ENCODE data around the gene RRP8.

The RRP8 gene

DNA sequence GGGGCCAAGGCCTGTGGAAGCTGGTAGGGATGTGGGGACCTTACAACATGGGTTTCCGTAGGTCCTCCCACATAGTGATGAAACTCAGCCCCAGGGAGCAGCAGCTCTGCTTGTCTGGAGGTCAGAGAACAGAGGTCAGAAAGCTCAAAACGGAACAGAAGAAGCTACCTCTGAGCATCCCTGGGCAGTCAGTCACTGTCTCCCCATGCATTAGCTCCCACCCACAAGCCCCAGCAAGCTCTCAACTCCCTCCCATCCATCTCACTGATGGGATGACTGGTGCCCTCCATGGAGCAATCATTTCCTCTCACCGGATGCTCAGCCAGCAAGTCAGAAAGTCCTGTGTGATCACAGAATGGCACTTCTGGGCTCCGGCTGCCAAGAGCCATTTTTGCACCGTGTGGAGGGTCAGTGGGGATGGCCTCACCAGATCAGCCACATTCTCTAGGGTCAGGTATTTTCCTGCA is 13.9 kb upstream of the RRP8 start:
- no peak overlapping the region for H3K18ac ChIP-seq (ENCODE audit: low read length)
- H3K4me2 ChIP-seq (ENCODE audit: insufficient read depth, low read length, poor library complexity, severe bottlenecking): no peak overlapping the region
- peaks cover 3 to 24% of the 10 kb centered on the region in 2 donors for H3K36me3 ChIP-seq (replicated peaks in 1 of 2; ENCODE audit: control insufficient read depth in 2 of 2, insufficient read depth in 2 of 2, low read length in 2 of 2)
- H3K27ac ChIP-seq (replicated peaks; ENCODE audit: low read length): no peak overlapping the region
- H3K4me1 ChIP-seq (ENCODE audit: control insufficient read depth in 2 of 2, insufficient read depth in 1 of 2, low read depth in 1 of 2, low read length in 2 of 2): peaks cover 4 to 15% of the 10 kb centered on the region in 2 donors
- H3K23ac ChIP-seq (ENCODE audit: low read depth, low read length, poor library complexity): no peak overlapping the region
- H2BK12ac ChIP-seq (ENCODE audit: low read length): no peak overlapping the region
- H2BK120ac ChIP-seq (ENCODE audit: low read depth, low read length): no peak overlapping the region
- no peak overlapping the region for H3K4ac ChIP-seq (ENCODE audit: low read length)
- H4K91ac ChIP-seq (ENCODE audit: low read depth, low read length, poor library complexity): no peak overlapping the region
- H2AFZ ChIP-seq (ENCODE audit: low read length): no peak overlapping the region
- no peaks in the 10 kb centered on the region for H3K9me3 ChIP-seq (replicated peaks in 1 of 2; ENCODE audit: control insufficient read depth in 2 of 2, insufficient read depth in 1 of 2, low read depth in 1 of 2, low read length in 2 of 2)
- no peak for DNase-seq (ENCODE audit: low spot score)
- no peak overlapping the region for H4K8ac ChIP-seq (ENCODE audit: low read depth, low read length)
- H3K79me1 ChIP-seq (ENCODE audit: low read depth, low read length): peaks cover 3% of the 10 kb centered on the region
- no peak overlapping the region for H3K14ac ChIP-seq (ENCODE audit: low read length)
- no peaks in the 10 kb centered on the region for H3K27me3 ChIP-seq (ENCODE audit: control insufficient read depth in 3 of 3, insufficient read depth in 3 of 3, low read depth in 1 of 3, low read length in 3 of 3)
- H2BK5ac ChIP-seq (ENCODE audit: low read length): no peak overlapping the region
- no peak overlapping the region for H2AK5ac ChIP-seq (ENCODE audit: low read depth, low read length)
- WGBS, 2 donors (ENCODE audit: extremely low coverage in 2 of 2, insufficient read length in 2 of 2, insufficient replicate concordance in 1 of 2): no CpG with 5 or more reads among the region's 5 CpGs
- no peak overlapping the region for H2BK15ac ChIP-seq (ENCODE audit: low read length)
- H3K9ac ChIP-seq (ENCODE audit: low read depth, low read length, poor library complexity): no peak overlapping the region
- H3K4me3 ChIP-seq (ENCODE audit: low read length in 2 of 2): no peak overlapping the region

DNA sequence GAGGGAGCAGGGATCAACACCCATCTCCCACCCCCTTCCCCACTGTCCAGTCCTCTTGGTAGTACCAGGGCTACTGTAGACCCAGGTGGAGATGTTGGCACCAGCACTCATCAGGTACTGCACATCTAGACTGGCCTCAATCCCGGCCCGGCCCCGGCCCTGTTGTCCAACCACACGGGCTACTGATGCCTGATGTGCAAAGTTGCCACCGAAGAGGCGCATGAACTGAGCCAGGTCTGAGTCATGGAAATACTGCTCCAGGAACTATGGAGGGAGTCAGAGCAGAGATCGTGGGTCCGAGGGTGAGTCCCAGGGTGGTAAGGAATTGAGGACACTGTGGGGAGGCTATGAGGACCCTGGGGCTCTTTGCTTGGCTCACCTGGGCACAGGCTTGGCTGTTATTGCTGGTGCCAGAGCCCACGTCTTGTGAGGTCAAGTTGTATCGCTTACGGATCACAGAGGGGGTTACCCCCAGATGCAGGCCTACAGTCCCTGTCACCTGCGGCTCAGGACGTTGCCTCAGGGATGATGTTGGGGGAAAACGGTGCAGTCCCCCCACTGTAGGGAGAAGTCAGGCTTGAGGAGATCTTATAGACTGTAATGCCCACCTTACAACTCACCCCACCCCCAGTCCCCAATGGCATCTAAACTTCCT is 13.3 kb upstream of the RRP8 start:
- H4K8ac ChIP-seq (ENCODE audit: low read depth, low read length): no peak overlapping the region
- H3K23ac ChIP-seq (ENCODE audit: low read depth, low read length, poor library complexity): no peak overlapping the region
- H3K4me1 ChIP-seq (ENCODE audit: control insufficient read depth in 2 of 2, insufficient read depth in 1 of 2, low read depth in 1 of 2, low read length in 2 of 2): peaks cover 4 to 15% of the 10 kb centered on the region in 2 donors
- no peak overlapping the region for H2BK12ac ChIP-seq (ENCODE audit: low read length)
- DNase-seq (ENCODE audit: low spot score): no peak
- H3K18ac ChIP-seq (ENCODE audit: low read length): no peak overlapping the region
- no peak overlapping the region for H3K4ac ChIP-seq (ENCODE audit: low read length)
- H2BK120ac ChIP-seq (ENCODE audit: low read depth, low read length): no peak overlapping the region
- H3K9me3 ChIP-seq (replicated peaks in 1 of 2; ENCODE audit: control insufficient read depth in 2 of 2, insufficient read depth in 1 of 2, low read depth in 1 of 2, low read length in 2 of 2): no peaks in the 10 kb centered on the region
- peaks cover 4% of the 10 kb centered on the region for H3K79me1 ChIP-seq (ENCODE audit: low read depth, low read length)
- H3K4me3 ChIP-seq (ENCODE audit: low read length in 2 of 2): no peak overlapping the region
- H2AFZ ChIP-seq (ENCODE audit: low read length): no peak overlapping the region
- H3K36me3 ChIP-seq (replicated peaks in 1 of 2; ENCODE audit: control insufficient read depth in 2 of 2, insufficient read depth in 2 of 2, low read length in 2 of 2): peaks cover 3 to 22% of the 10 kb centered on the region in 2 donors
- no CpG with 5 or more reads among the region's 14 CpGs for WGBS, 2 donors (ENCODE audit: extremely low coverage in 2 of 2, insufficient read length in 2 of 2, insufficient replicate concordance in 1 of 2)
- H3K9ac ChIP-seq (ENCODE audit: low read depth, low read length, poor library complexity): no peak overlapping the region
- no peak overlapping the region for H2BK15ac ChIP-seq (ENCODE audit: low read length)
- no peak overlapping the region for H3K4me2 ChIP-seq (ENCODE audit: insufficient read depth, low read length, poor library complexity, severe bottlenecking)
- H4K91ac ChIP-seq (ENCODE audit: low read depth, low read length, poor library complexity): no peak overlapping the region
- H2BK5ac ChIP-seq (ENCODE audit: low read length): no peak overlapping the region
- no peak overlapping the region for H2AK5ac ChIP-seq (ENCODE audit: low read depth, low read length)
- H3K27ac ChIP-seq (replicated peaks; ENCODE audit: low read length): no peak overlapping the region
- no peaks in the 10 kb centered on the region for H3K27me3 ChIP-seq (ENCODE audit: control insufficient read depth in 3 of 3, insufficient read depth in 3 of 3, low read depth in 1 of 3, low read length in 3 of 3)
- no peak overlapping the region for H3K14ac ChIP-seq (ENCODE audit: low read length)

- no peak overlapping the region for H3K4me2 ChIP-seq (ENCODE audit: insufficient read depth, low read length, poor library complexity, severe bottlenecking)
These were observed 12.6 kb upstream of the RRP8 start for GRCh38 chr11:6615882-6616585.

GRCh38 chr11:6615046-6615445 is 11.6 kb upstream of the RRP8 start:
- Histone ChIP-seq H3K27ac (replicated peaks; ENCODE audit: low read length) (no peak overlapping the region), H2BK15ac (ENCODE audit: low read length) (no peak overlapping the region), H2AK5ac (ENCODE audit: low read depth, low read length) (no peak overlapping the region), H3K18ac (ENCODE audit: low read length) (no peak overlapping the region), H3K4me2 (ENCODE audit: insufficient read depth, low read length, poor library complexity, severe bottlenecking) (no peak overlapping the region), H3K4ac (ENCODE audit: low read length) (no peak overlapping the region), H3K79me1 (ENCODE audit: low read depth, low read length) (peaks cover 6% of the 10 kb centered on the region), H4K8ac (ENCODE audit: low read depth, low read length) (no peak overlapping the region), H3K4me1 (ENCODE audit: control insufficient read depth in 2 of 2, insufficient read depth in 1 of 2, low read depth in 1 of 2, low read length in 2 of 2) (peaks cover 7 to 22% of the 10 kb centered on the region in 2 donors), H2AFZ (ENCODE audit: low read length) (no peak overlapping the region), H3K9ac (ENCODE audit: low read depth, low read length, poor library complexity) (no peak overlapping the region), H3K4me3 (ENCODE audit: low read length in 2 of 2) (no peak overlapping the region), H2BK120ac (ENCODE audit: low read depth, low read length) (no peak overlapping the region), H3K36me3 (replicated peaks in 1 of 2; ENCODE audit: control insufficient read depth in 2 of 2, insufficient read depth in 2 of 2, low read length in 2 of 2) (peaks cover 16 to 37% of the 10 kb centered on the region in 2 donors), H3K9me3 (replicated peaks in 1 of 2; ENCODE audit: control insufficient read depth in 2 of 2, insufficient read depth in 1 of 2, low read depth in 1 of 2, low read length in 2 of 2) (no peaks in the 10 kb centered on the region), H3K14ac (ENCODE audit: low read length) (no peak overlapping the region), H2BK12ac (ENCODE audit: low read length) (no peak overlapping the region), H3K23ac (ENCODE audit: low read depth, low read length, poor library complexity) (no peak overlapping the region), H4K91ac (ENCODE audit: low read depth, low read length, poor library complexity) (no peak overlapping the region), H2BK5ac (ENCODE audit: low read length) (no peak overlapping the region), H3K27me3 (ENCODE audit: control insufficient read depth in 3 of 3, insufficient read depth in 3 of 3, low read depth in 1 of 3, low read length in 3 of 3) (no peaks in the 10 kb centered on the region)
- DNase-seq (ENCODE audit: low spot score): no peak
- no CpG with 5 or more reads among the region's 5 CpGs for WGBS, 2 donors (ENCODE audit: extremely low coverage in 2 of 2, insufficient read length in 2 of 2, insufficient replicate concordance in 1 of 2)

More at GRCh38 chr11:6615882-6616585, 12.6 kb upstream of the RRP8 start:
- peaks cover 6 to 27% of the 10 kb centered on the region in 2 donors for H3K36me3 ChIP-seq (replicated peaks in 1 of 2; ENCODE audit: control insufficient read depth in 2 of 2, insufficient read depth in 2 of 2, low read length in 2 of 2)
- H2BK12ac ChIP-seq (ENCODE audit: low read length): no peak overlapping the region
- H4K91ac ChIP-seq (ENCODE audit: low read depth, low read length, poor library complexity): no peak overlapping the region
- no peak overlapping the region for H3K23ac ChIP-seq (ENCODE audit: low read depth, low read length, poor library complexity)
- no peak overlapping the region for H2AFZ ChIP-seq (ENCODE audit: low read length)
- peaks cover 7 to 20% of the 10 kb centered on the region in 2 donors for H3K4me1 ChIP-seq (ENCODE audit: control insufficient read depth in 2 of 2, insufficient read depth in 1 of 2, low read depth in 1 of 2, low read length in 2 of 2)
- no peak overlapping the region for H2BK5ac ChIP-seq (ENCODE audit: low read length)
- no peak overlapping the region for H3K4me3 ChIP-seq (ENCODE audit: low read length in 2 of 2)
- H3K79me1 ChIP-seq (ENCODE audit: low read depth, low read length): peaks cover 6% of the 10 kb centered on the region
- DNase-seq (ENCODE audit: low spot score): no peak
- no peak overlapping the region for H3K27ac ChIP-seq (replicated peaks; ENCODE audit: low read length)
- H3K9ac ChIP-seq (ENCODE audit: low read depth, low read length, poor library complexity): no peak overlapping the region
- H3K27me3 ChIP-seq (ENCODE audit: control insufficient read depth in 3 of 3, insufficient read depth in 3 of 3, low read depth in 1 of 3, low read length in 3 of 3): no peaks in the 10 kb centered on the region
- no peak overlapping the region for H2BK120ac ChIP-seq (ENCODE audit: low read depth, low read length)
- no CpG with 5 or more reads among the region's 9 CpGs for WGBS, 2 donors (ENCODE audit: extremely low coverage in 2 of 2, insufficient read length in 2 of 2, insufficient replicate concordance in 1 of 2)
- no peak overlapping the region for H2AK5ac ChIP-seq (ENCODE audit: low read depth, low read length)
- no peak overlapping the region for H3K18ac ChIP-seq (ENCODE audit: low read length)
- no peak overlapping the region for H3K14ac ChIP-seq (ENCODE audit: low read length)
- H3K4ac ChIP-seq (ENCODE audit: low read length): no peak overlapping the region
- H3K9me3 ChIP-seq (replicated peaks in 1 of 2; ENCODE audit: control insufficient read depth in 2 of 2, insufficient read depth in 1 of 2, low read depth in 1 of 2, low read length in 2 of 2): no peaks in the 10 kb centered on the region
- no peak overlapping the region for H4K8ac ChIP-seq (ENCODE audit: low read depth, low read length)
- no peak overlapping the region for H2BK15ac ChIP-seq (ENCODE audit: low read length)

All from neuronal stem cell (in vitro differentiated cells).